GM21423 (cell line): Measurements from ENCODE around the gene RAD52.
"Not testable (repeated sequence)": the region's sequence is repeated elsewhere in the genome, so short reads cannot be mapped to it uniquely, and the experiment has no call there.

Experiments used
- ATAC-seq: cut with Tn5 transposase; IDR thresholded peaks from one replicate; pipeline ENCODE4 v1.9.1; 2021; ENCODE audit warnings: mild to moderate bottlenecking, moderate library complexity; ENCODE audit not compliant: unreplicated experiment

RAD52 gene

GRCh38 chr12:968545-968944, 19.1 kb upstream of the RAD52 start:
- no peak for ATAC-seq

DNA sequence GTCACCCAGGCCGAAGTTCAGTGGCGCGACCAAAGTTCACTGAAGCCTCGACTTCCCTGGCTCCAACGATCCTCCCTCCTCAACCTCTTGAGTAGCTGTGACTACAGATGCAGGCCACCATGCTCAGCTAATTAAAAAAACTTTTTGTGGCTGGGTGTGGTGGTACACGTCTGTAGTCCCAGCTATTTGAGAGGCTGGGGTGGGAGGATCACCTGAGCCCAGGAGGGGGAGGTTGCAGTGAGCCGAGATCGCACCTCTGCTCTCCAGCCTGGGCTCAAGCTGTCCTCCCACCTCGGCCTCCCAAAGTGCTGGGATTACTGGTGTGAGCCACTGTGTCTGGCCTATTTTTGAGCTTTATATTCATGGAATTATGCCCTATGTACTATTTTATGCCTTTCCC, 18.1 kb upstream of the RAD52 start:
- no peak for ATAC-seq

DNA sequence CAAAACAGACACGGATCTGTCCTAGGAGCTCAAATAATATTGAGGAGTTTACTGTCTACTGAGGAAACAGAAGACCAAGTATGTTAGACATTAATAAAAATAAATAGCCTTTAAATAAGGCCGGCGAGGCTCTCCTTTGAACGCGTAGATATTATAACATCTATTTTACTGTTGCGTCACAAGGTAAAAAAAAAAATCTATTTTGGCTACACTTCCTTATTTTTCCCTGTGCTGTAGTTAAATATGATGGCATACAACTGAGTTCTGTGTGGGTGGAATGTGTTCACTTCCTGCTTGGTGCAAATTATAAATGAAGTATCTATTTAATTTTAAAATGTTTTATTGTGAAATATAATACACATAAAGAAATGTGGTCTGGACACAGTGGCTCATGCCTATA, 17.2 kb upstream of the RAD52 start:
- no peak for ATAC-seq

GRCh38 chr12:958588-959123, 9.2 kb upstream of the RAD52 start:
- ATAC-seq: peak; percentile 84

DNA sequence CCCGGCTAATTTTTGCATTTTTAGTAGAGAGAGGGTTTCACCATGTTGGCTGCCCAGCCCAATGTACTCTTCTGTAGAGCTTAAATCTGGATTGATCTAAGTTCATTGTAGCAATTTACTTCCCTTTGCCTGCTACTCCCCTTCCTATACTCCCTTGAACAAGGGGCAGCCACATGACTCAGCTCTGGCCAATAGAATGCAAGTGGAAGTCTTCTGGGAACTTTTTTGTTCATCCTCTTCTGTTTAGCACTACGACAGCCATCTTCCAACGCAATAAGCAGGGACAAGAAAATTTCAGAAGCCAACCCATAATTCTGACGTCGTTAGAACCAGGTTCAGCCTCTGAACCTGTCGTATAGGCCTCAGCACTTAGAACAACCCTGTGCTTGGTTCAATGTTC, 6.4 kb upstream of the RAD52 start:
- no peak for ATAC-seq

- ATAC-seq: no peak
Measured at GRCh38 chr12:954741-955140, 5.2 kb upstream of the RAD52 start.

DNA sequence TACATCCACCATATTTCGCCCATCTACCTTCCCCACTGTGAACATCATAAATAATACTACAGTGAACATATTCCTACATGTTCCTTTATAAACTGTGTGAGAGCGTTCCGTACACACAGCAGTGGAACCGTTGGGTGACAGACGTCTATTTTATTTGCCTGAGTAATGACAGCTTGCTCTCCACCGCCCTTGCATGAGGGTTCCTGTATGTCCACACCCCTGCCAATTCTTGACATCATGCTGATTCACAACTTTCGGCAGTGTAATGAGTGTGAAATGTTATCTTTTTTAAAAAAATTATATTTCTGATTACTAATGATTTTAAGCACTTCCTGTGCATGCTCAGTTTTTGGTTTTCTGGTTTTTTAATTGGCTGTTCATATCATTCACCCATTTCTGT, 4.3 kb upstream of the RAD52 start:
- no peak for ATAC-seq

- no peak for ATAC-seq
Measured at GRCh38 chr12:951176-951575, 1.7 kb upstream of the RAD52 start.

DNA sequence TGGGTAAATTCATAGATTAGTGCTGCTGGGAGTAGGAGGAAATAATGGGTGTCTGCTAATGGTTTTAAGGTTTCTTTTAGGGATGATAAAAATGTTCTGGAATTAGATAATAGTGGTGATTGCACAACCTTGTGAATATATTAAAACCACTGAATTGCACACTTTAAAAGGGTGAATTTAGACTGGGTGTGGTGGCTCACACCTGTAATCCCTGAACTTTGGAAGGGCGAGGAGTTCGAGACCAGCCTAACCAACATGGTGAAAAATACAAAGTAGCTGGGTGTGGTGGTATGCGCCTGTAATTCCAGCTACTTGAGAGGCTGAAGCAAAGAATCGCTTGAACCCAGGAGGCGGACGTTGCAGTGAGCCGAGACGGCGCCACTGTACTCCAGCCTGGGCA, 1.3 kb downstream of the RAD52 start:
- no peak for ATAC-seq

DNA sequence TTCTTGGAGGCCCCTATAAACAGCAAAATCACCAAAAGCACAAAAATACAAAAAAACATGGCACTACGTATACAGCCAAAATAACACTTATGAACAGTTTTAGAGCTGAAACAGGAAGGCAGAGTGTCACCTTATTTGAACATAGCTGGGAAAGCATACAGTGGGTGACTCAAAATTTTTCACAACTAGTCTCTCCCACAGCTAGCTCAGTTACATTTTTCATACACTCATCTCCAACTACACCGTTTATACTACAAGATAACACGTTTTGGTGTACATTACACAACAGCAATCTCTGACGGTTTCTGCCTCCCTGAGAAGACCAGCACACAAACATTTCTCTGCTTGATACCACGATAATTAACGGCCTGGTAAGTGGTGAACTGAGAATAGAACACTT, 2.9 kb downstream of the RAD52 start:
- ATAC-seq: no peak

DNA sequence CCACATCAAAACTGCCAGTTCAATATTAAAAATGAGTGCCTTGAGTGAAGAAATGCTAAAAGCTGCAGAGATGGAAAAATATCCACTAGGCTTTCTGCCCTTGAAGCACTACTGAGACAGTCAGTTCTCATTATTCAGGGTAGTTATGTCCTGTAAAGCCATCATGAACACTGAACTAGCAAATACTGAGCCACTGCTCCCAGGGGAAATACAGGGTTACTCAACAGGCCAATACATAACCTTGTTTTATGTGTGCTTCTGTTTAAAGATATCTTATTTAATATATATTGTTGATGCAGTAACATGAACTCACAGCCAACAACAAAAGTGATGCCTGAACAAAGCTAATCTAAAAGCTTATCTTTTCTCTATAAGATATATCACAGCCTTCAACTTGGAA, 3.3 kb downstream of the RAD52 start:
- ATAC-seq: no peak

GRCh38 chr12:944211-944610, 5.3 kb downstream of the RAD52 start:
- no peak for ATAC-seq

GRCh38 chr12:943051-943450, 6.4 kb downstream of the RAD52 start:
- no peak for ATAC-seq

GRCh38 chr12:938810-939209, 10.7 kb downstream of the RAD52 start:
- ATAC-seq: no peak

- ATAC-seq: no peak
Measured at GRCh38 chr12:936377-937345, 12.8 kb downstream of the RAD52 start.

DNA sequence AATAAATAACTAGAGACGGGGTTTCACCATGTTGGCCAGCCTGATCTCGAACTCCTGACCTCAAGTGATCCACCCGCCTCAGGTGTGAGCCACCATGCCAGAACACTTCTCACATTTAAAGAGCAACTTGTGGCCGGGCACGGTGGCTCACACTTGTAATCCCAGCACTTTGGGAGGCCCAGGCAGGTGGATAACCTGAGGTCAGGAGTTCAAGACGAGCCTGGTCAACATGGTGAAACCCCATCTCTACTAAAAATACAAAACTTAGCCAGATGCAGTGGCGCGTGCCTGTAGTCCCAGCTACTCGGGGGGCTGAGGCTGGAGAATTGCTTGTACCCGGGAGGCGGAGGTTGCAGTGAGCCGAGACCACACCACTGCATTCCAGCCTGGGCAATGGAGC, 13.6 kb downstream of the RAD52 start:
- ATAC-seq: not testable (repeated sequence)

- ATAC-seq: no peak
Measured at GRCh38 chr12:931591-931990, 17.9 kb downstream of the RAD52 start.

- ATAC-seq: no peak
Measured at GRCh38 chr12:931060-931459, 18.4 kb downstream of the RAD52 start.

GRCh38 chr12:926641-927040, 22.9 kb downstream of the RAD52 start:
- ATAC-seq: no peak

- no peak for ATAC-seq
Measured at GRCh38 chr12:922285-922684, 27.2 kb downstream of the RAD52 start.

- no peak for ATAC-seq
Measured at GRCh38 chr12:920676-921075, 28.8 kb downstream of the RAD52 start.

GRCh38 chr12:916712-917445, 32.6 kb downstream of the RAD52 start:
- ATAC-seq: no peak
